Left lobe of liver (tissue), 2 donors: ENCODE measurements around the gene ANKS1A. TPM values are rescaled to one million over a fixed set of nuclear protein-coding genes. Genes with fewer than 3 reads are reported as not detected.

Source experiments
- ATAC-seq: fragments of 200-7000 bp; cut with Tn5 transposase; one replicate; pipeline ENCODE4 v1.9.1; 2020; ENCODE audit warnings: mild to moderate bottlenecking, moderate library complexity
- DNase-seq: peaks from one replicate; pipeline ENCODE4 v3.0.0-alpha.2; 2020; ENCODE audit warnings: low spot score
- total RNA-seq: library from RNA; stranded (reverse); gene quantifications from one replicate; pipeline ENCODE4 v1.2.1, GENCODE V29; 2021
- donor health status: DM: no; HTN: no; CAD: no; lungs with moderate emphysema.
- donor health status: DM: no; HTN: yes; CAD: no.

ANKS1A gene
- total RNA-seq, 1 donor from 2014 or later = 13.4 TPM

DNA sequence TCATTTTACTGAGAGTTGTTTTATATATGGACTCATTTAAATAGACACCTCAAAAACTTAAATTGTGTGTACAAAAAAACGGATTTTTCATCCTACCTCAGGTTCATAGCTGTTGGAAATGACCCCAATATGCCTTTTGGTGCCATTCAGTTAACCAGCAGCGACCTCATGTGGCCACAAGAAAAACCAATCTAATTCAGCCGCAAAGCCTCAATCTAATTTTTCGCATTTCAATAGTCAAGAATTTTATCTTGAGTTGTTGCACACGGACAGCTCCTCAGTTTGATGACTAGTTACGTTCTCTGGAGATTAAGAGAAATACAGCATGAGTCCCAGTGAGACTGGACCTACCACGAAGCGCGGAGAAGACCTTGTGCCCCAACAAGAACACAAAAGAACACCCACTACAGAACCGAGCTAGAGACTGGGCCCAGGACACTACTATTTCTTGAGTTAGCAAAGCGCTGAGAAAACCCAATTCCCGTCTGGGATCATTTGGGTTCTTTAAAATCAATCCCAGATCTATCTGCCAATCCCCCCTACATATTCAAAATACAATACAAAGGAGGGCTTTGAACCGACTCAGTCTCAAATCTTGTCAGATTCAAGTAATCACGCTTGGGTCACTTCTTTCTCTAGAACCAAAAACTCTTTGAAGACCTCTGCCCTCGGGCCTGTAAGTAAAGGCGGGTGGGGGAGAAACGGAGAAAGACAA, 251.0 kb downstream of the ANKS1A start:
- DNase-seq = peak; percentile 60

GRCh38 chr6:35140639-35141006, 251.6 kb downstream of the ANKS1A start:
- no peak for ATAC-seq
- DNase-seq = no peak

More for the DNA sequence above, 251.0 kb downstream of the ANKS1A start:
- peak; percentile 83 for ATAC-seq

Other genes with a start within 250 kb of the ANKS1A start
- 81.7 TPM for gene ILRUN, start 192.5 kb upstream of the ANKS1A start, total RNA-seq
- gene SNRPC, start 131.8 kb upstream of the ANKS1A start, total RNA-seq = 34.4 TPM
- gene BLTP3A, start 97.2 kb upstream of the ANKS1A start, total RNA-seq = 5.6 TPM
- gene TAF11, start 1.2 kb upstream of the ANKS1A start, total RNA-seq = 11.1 TPM